Measurements from ENCODE around the gene HEG1. TPM values are rescaled to one million over a fixed set of nuclear protein-coding genes. Genes with fewer than 3 reads are reported as not detected.
A peak's percentile ranks its signal among the peaks of the same experiment; 100 is the strongest.

Gene HEG1
- total RNA-seq, 6 experiments from 2014 or later: 88.6 to 126 (median 105) TPM

GRCh38 chr3:125032683-125033082 lies 23.1 kb downstream of the HEG1 start:
- no peak overlapping the region for H3K4me3 Mint-ChIP-seq
- DNase-seq: no peak
- peaks cover 11% of the 10 kb centered on the region for H3K9me3 Mint-ChIP-seq
- H3K36me3 Mint-ChIP-seq (ENCODE audit: low read depth): peaks cover 32% of the 10 kb centered on the region
- peaks cover 24% of the 10 kb centered on the region for H3K4me1 Mint-ChIP-seq (ENCODE audit: low read depth)
- TF ChIP-seq CTCF (IDR thresholded peaks at IDR 0.05): no peak
- peaks cover 5% of the 10 kb centered on the region for H3K27me3 Mint-ChIP-seq (ENCODE audit: insufficient read depth)
- peak overlapping the region; percentile 24 for H3K27ac Mint-ChIP-seq

GRCh38 chr3:125032100-125032643 lies 23.6 kb downstream of the HEG1 start:
- Mint-ChIP-seq H3K27ac (peak overlapping the region; percentile 24), H3K27me3 (ENCODE audit: insufficient read depth) (peaks cover 5% of the 10 kb centered on the region)

GRCh38 chr3:125031544-125031943 lies 24.3 kb downstream of the HEG1 start:
- Mint-ChIP-seq H3K36me3 (ENCODE audit: low read depth) (peaks cover 44% of the 10 kb centered on the region), H3K4me1 (ENCODE audit: low read depth) (peaks cover 23% of the 10 kb centered on the region), H3K9me3 (peaks cover 11% of the 10 kb centered on the region), H3K27me3 (ENCODE audit: insufficient read depth) (peaks cover 5% of the 10 kb centered on the region), H3K4me3 (no peak overlapping the region), H3K27ac (no peak overlapping the region; the same call in 1 of the 2 replicates)
- DNase-seq: no peak
- no peak for TF ChIP-seq CTCF (IDR thresholded peaks at IDR 0.05)

More at GRCh38 chr3:125032100-125032643, 23.6 kb downstream of the HEG1 start:
- H3K9me3 Mint-ChIP-seq: peaks cover 11% of the 10 kb centered on the region
- H3K4me1 Mint-ChIP-seq (ENCODE audit: low read depth): peaks cover 22% of the 10 kb centered on the region
- DNase-seq: peak; percentile 32
- H3K36me3 Mint-ChIP-seq (ENCODE audit: low read depth): peaks cover 38% of the 10 kb centered on the region
- H3K4me3 Mint-ChIP-seq: no peak overlapping the region
- TF ChIP-seq CTCF (IDR thresholded peaks at IDR 0.05): no peak

- Mint-ChIP-seq H3K9me3 (no peaks in the 10 kb centered on the region), H3K27ac (no peak overlapping the region), H3K36me3 (ENCODE audit: low read depth) (peaks cover 58% of the 10 kb centered on the region), H3K4me1 (ENCODE audit: low read depth) (peaks cover 51% of the 10 kb centered on the region), H3K27me3 (ENCODE audit: insufficient read depth) (peaks cover 5% of the 10 kb centered on the region), H3K4me3 (no peak overlapping the region)
- no peak for DNase-seq
- TF ChIP-seq CTCF (IDR thresholded peaks at IDR 0.05): no peak
Measured at GRCh38 chr3:125028657-125029056, 27.1 kb downstream of the HEG1 start.

- peak; percentile 55 for DNase-seq
- Mint-ChIP-seq H3K36me3 (ENCODE audit: low read depth) (peaks cover 71% of the 10 kb centered on the region), H3K27me3 (ENCODE audit: insufficient read depth) (peaks cover 5% of the 10 kb centered on the region), H3K9me3 (no peaks in the 10 kb centered on the region), H3K27ac (no peak overlapping the region), H3K4me3 (no peak overlapping the region), H3K4me1 (ENCODE audit: low read depth) (peaks cover 38% of the 10 kb centered on the region)
- TF ChIP-seq CTCF (IDR thresholded peaks at IDR 0.05): no peak
Measured at GRCh38 chr3:125025642-125026041, 30.2 kb downstream of the HEG1 start.

Measured in HFFc6 (cell line).